ENCODE measurements around the gene EGFL8.

DNA sequence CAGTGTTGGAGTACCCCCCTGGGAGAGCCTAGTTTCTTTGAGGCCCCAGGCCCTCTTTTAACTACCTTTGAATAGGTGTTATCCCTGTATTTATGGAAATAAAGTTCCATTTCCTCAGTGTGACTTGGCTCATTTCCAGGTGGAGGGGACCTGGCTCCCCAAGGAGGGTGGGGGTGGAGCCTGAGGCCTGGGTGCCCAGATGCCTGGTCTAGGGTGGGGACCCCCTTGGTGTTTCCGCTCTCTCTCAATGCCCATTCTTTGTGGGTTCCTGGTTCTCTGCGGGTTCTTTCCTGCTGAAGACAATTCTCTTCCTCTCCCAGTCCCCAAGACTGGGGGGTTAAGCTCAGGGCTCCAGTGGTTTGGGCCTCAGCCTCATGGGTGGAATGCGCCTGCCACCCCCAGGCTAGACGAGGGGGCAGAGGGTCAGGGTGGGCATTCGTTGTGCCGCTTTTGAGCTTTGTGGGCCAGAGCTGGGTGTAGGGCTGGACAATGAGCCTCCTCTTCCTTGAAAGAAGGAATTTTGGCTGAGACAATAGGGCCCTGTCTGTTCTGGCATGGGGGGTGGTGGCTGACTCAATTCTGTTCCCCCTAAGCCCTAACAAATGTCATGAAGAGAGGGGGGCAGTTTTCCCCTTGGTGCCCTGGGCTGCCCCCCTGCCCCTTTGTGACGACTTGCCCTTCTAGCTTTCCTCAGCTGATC lies 686 bp upstream of the EGFL8 start:
- TF ChIP-seq, protein P1, sequence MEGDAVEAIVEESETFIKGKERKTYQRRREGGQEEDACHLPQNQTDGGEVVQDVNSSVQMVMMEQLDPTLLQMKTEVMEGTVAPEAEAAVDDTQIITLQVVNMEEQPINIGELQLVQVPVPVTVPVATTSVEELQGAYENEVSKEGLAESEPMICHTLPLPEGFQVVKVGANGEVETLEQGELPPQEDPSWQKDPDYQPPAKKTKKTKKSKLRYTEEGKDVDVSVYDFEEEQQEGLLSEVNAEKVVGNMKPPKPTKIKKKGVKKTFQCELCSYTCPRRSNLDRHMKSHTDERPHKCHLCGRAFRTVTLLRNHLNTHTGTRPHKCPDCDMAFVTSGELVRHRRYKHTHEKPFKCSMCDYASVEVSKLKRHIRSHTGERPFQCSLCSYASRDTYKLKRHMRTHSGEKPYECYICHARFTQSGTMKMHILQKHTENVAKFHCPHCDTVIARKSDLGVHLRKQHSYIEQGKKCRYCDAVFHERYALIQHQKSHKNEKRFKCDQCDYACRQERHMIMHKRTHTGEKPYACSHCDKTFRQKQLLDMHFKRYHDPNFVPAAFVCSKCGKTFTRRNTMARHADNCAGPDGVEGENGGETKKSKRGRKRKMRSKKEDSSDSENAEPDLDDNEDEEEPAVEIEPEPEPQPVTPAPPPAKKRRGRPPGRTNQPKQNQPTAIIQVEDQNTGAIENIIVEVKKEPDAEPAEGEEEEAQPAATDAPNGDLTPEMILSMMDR (IDR thresholded peaks at IDR 0.05) = no peak
- no peak for TF ChIP-seq EZH2 (IDR thresholded peaks at IDR 0.05)
